Kasumi-1 (cell line): Measurements from ENCODE around the gene ATP2C2.
"Not testable (repeated sequence)": the region's sequence is repeated elsewhere in the genome, so short reads cannot be mapped to it uniquely, and the experiment has no call there.

Source experiments
- DNase-seq, 2 experiments: peaks; one replicate each; lab custom pipeline; 2025; lab: John Stamatoyannopoulos, UW

The ATP2C2 gene

GRCh38 chr16:84368308-84368996 lies at the start of gene ATP2C2:
Gene ATP2C2 (plus strand): TSS chr16:84368538. CDS start chr16:84368616, 78 bp downstream.
- no peak for DNase-seq

GRCh38 chr16:84319146-84319760 lies 49.1 kb upstream of the ATP2C2 start:
- DNase-seq: no peak

GRCh38 chr16:84320511-84320910 lies 47.8 kb upstream of the ATP2C2 start:
- DNase-seq: no peak

- no peak for DNase-seq
Observed at GRCh38 chr16:84321932-84322331, 46.4 kb upstream of the ATP2C2 start.

GRCh38 chr16:84322749-84323148 lies 45.6 kb upstream of the ATP2C2 start:
- DNase-seq: no peak

GRCh38 chr16:84323606-84324005 lies 44.7 kb upstream of the ATP2C2 start:
- DNase-seq: no peak

GRCh38 chr16:84324434-84325262 lies 43.7 kb upstream of the ATP2C2 start:
- no peak for DNase-seq

- DNase-seq: no peak
Observed at GRCh38 chr16:84326545-84326944, 41.8 kb upstream of the ATP2C2 start.

GRCh38 chr16:84327926-84328505 lies 40.3 kb upstream of the ATP2C2 start:
- DNase-seq: no peak

GRCh38 chr16:84329016-84329415 lies 39.3 kb upstream of the ATP2C2 start:
- DNase-seq: no peak

GRCh38 chr16:84329843-84330684 lies 38.3 kb upstream of the ATP2C2 start:
- no peak for DNase-seq

- DNase-seq: no peak
Observed at GRCh38 chr16:84330685-84331050, 37.7 kb upstream of the ATP2C2 start.

- DNase-seq: no peak
Observed at GRCh38 chr16:84331998-84332780, 36.1 kb upstream of the ATP2C2 start.

- no peak for DNase-seq
Observed at GRCh38 chr16:84332975-84333684, 35.2 kb upstream of the ATP2C2 start.

- DNase-seq: no peak
Observed at GRCh38 chr16:84334058-84334457, 34.3 kb upstream of the ATP2C2 start.

- no peak for DNase-seq
Observed at GRCh38 chr16:84334482-84334881, 33.9 kb upstream of the ATP2C2 start.

GRCh38 chr16:84337236-84337635 lies 31.1 kb upstream of the ATP2C2 start:
- not testable (repeated sequence) for DNase-seq

GRCh38 chr16:84339311-84339710 lies 29.0 kb upstream of the ATP2C2 start:
- DNase-seq: no peak

- DNase-seq: no peak
Observed at GRCh38 chr16:84339766-84340165, 28.6 kb upstream of the ATP2C2 start.

- no peak for DNase-seq
Observed at GRCh38 chr16:84340325-84341040, 27.9 kb upstream of the ATP2C2 start.
